ENCODE results near the gene APOA1.

DNA sequence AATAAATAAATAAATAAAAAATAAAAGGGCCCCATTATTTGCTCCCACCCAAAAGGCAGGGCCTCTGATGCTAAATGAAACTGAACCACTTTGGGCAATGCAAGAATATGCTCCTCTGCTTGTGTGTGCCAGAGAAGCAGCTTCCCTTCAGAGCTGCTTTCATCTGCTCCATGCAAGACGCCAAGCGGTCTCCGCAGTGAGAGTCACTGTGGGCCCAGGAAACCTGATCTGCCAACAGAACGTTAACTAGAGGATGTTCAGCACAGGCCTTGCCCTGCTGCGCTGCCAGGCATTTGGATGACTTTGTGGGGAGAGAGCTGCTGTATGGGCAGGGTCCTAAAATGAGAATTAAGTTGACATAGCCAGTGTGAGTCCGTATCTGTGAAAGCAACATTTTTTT, 43.7 kb upstream of the APOA1 start:
- no peak for TF ChIP-seq CTCF (IDR thresholded peaks at IDR 0.05)
- TF ChIP-seq POLR2A (IDR thresholded peaks at IDR 0.05): no peak
- TF ChIP-seq POLR2AphosphoS5 (IDR thresholded peaks at IDR 0.05): no peak
- no peak for TF ChIP-seq EP300 (IDR thresholded peaks at IDR 0.05)

Data from gastroesophageal sphincter (tissue), 3 donors.